GM18951 (cell line): Measurements from ENCODE around the gene SPAAR.

Experiments used
- POLR2A ChIP-seq: IDR thresholded peaks from 4 replicates; pipeline ENCODE4 v1.6.1; 2011; ENCODE audit warnings: mild to moderate bottlenecking; ENCODE audit not compliant: insufficient read length, insufficient read depth; ENCODE audit errors: extremely low read depth
- in situ Hi-C: fragments of 300-500 bp; cut with MboI; formaldehyde crosslinking; loops from one replicate; pipeline ENCODE4 v1.12.0; 2022; ENCODE audit warnings: low sequenced_read_pairs, mixed read lengths, inconsistent platforms; ENCODE audit not compliant: unreplicated experiment

The SPAAR gene

GRCh38 chr9:35935755-35936509 lies 26.6 kb downstream of the SPAAR start:
- TF ChIP-seq POLR2A: no peak
- in situ Hi-C loops: no loop called here

GRCh38 chr9:35937227-35937626 lies 27.9 kb downstream of the SPAAR start:
- in situ Hi-C loops: no loop called here

GRCh38 chr9:35938474-35939356 lies 29.4 kb downstream of the SPAAR start:
- no peak for TF ChIP-seq POLR2A
- in situ Hi-C loops: no loop called here

More at GRCh38 chr9:35937227-35937626, 27.9 kb downstream of the SPAAR start:
- TF ChIP-seq POLR2A: no peak

GRCh38 chr9:35939679-35940250 lies 30.5 kb downstream of the SPAAR start:
- in situ Hi-C loops: no loop called here
- TF ChIP-seq POLR2A: no peak

GRCh38 chr9:35940458-35941407 lies 31.4 kb downstream of the SPAAR start:
- no peak for TF ChIP-seq POLR2A
- in situ Hi-C loops: no loop called here

GRCh38 chr9:35942286-35942685 lies 33.0 kb downstream of the SPAAR start:
- in situ Hi-C loops: no loop called here

GRCh38 chr9:35944173-35944572 lies 34.9 kb downstream of the SPAAR start:
- in situ Hi-C loops: no loop called here
- no peak for TF ChIP-seq POLR2A

More at GRCh38 chr9:35942286-35942685, 33.0 kb downstream of the SPAAR start:
- TF ChIP-seq POLR2A: no peak

- in situ Hi-C loops: no loop called here
- no peak for TF ChIP-seq POLR2A
Observed at GRCh38 chr9:35944841-35945240, 35.6 kb downstream of the SPAAR start.

GRCh38 chr9:35945341-35946018 lies 36.2 kb downstream of the SPAAR start:
- in situ Hi-C loops: no loop called here

GRCh38 chr9:35948451-35948850 lies 39.2 kb downstream of the SPAAR start:
- TF ChIP-seq POLR2A: no peak
- in situ Hi-C loops: no loop called here

More at GRCh38 chr9:35945341-35946018, 36.2 kb downstream of the SPAAR start:
- no peak for TF ChIP-seq POLR2A

- no peak for TF ChIP-seq POLR2A
- in situ Hi-C loops: no loop called here
Observed at GRCh38 chr9:35948901-35949318, 39.6 kb downstream of the SPAAR start.

- no peak for TF ChIP-seq POLR2A
- in situ Hi-C loops: no loop called here
Observed at GRCh38 chr9:35951736-35952135, 42.4 kb downstream of the SPAAR start.
